Measurements from ENCODE around the gene ZNF488.
A peak's percentile ranks its signal among the peaks of the same experiment; 100 is the strongest.
"Not testable (repeated sequence)": the region's sequence is repeated elsewhere in the genome, so short reads cannot be mapped to it uniquely, and the experiment has no call there.

ZNF488 gene, protein sequence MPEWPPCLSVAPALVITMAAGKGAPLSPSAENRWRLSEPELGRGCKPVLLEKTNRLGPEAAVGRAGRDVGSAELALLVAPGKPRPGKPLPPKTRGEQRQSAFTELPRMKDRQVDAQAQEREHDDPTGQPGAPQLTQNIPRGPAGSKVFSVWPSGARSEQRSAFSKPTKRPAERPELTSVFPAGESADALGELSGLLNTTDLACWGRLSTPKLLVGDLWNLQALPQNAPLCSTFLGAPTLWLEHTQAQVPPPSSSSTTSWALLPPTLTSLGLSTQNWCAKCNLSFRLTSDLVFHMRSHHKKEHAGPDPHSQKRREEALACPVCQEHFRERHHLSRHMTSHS

DNA sequence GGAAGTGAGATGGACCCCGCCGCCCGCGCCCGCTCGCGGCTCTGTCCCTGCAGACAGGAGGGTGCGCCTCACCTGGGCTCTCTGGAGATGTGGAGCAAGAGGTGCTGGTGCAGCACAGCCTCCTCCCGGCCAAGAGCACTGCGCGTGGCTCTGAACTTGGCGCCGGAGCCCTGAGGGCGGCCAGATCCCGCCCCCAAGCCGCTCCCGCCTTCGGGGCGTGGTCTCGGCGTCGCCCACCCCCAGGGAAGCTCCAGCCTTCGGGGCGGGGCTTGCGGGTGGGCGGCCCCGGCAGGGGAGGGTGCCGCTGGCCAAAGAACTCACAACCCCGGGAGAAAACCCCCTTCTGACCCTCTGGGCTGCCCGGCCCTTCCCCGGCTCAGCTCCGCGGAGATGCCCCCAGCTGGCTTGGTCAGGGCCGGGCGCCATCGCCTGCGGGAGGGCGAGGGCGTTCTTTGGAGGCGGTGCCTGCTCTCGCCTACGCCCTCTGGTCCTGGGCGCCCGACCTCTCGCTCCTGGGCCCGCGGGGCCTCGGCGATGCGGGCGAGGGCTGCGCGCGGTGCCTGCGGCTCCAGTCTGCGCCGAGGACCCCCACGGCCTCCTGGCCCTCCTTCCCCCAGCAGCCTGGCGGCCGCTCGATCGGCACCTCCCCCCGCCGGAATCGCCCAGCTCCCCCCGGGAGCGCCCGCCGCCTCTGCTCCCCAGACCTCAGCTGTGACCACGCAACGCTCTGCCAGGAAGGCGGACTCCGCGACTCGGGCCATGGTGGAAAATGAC, at the start of gene ZNF488:
ZNF488 (minus strand) TSS at position 146 of the 774 bp plus-strand sequence. CDS start 15,464 bp downstream, outside the sequence.
- DNase-seq (ENCODE audit: low read depth, low spot score), result peak; percentile 90

DNA sequence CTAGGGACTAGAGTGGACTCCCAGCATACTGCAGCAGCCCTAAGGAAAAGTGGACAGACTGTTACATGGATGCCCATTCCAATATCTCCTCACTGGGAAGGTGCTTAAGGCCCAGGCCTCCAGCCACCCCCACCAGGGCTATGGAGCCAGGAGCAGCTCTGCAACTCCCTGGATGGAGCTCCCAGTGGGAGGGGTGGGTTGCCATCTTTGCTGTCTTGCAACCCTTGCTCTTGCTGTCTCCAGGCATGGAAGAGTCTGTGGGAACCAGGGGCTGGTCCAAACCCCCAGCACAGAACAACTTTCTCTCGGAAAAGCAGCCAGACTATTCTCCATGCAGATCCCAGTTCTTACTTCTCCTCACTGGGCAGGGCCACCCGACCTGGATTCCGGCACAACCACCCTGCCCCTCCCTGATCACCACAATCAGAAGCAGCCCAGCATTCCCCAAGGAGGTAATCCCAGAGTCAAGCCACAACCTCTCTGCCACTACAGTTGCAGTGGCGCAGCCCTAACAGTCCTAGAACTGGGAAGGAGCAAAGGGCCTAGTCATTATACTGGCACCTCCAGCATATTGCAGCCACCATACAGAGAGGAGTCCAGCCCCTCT, 41.8 kb upstream of the ZNF488 start:
- DNase-seq (ENCODE audit: low read depth, low spot score), result no peak

DNA sequence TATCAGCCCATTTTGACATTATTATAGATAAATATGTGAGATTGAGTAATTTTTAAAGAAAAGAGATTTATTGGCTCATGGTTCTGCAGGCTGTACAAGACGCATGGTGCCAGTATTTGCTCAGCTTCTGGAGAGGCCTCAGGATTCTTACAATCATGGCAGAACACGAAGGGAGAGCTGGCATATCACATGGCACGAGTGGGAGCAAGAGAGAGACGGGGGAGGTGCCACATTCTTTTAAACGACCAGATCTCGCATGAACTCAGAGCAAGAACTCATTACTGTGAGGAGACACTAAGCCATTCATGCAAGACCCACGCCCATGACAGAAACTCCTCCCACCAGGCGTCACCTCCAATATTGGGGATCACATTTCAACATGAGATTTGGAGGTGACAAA, 40.1 kb upstream of the ZNF488 start:
- DNase-seq (ENCODE audit: low read depth, low spot score), result no peak

- DNase-seq (ENCODE audit: low read depth, low spot score), result no peak
Measured at GRCh38 chr10:47423476-47423875, 39.4 kb upstream of the ZNF488 start.

GRCh38 chr10:47421057-47421952, 37.2 kb upstream of the ZNF488 start:
- peak; percentile 46 for DNase-seq (ENCODE audit: low read depth, low spot score)

- peak; percentile 48 for DNase-seq (ENCODE audit: low read depth, low spot score)
Measured at GRCh38 chr10:47420305-47421056, 36.4 kb upstream of the ZNF488 start.

GRCh38 chr10:47419421-47419820, 35.3 kb upstream of the ZNF488 start:
- DNase-seq (ENCODE audit: low read depth, low spot score), result no peak

GRCh38 chr10:47418966-47419365, 34.9 kb upstream of the ZNF488 start:
- DNase-seq (ENCODE audit: low read depth, low spot score), result no peak

GRCh38 chr10:47418321-47418720, 34.2 kb upstream of the ZNF488 start:
- DNase-seq (ENCODE audit: low read depth, low spot score), result no peak

GRCh38 chr10:47416305-47417218, 32.5 kb upstream of the ZNF488 start:
- DNase-seq (ENCODE audit: low read depth, low spot score), result not testable (repeated sequence)

DNA sequence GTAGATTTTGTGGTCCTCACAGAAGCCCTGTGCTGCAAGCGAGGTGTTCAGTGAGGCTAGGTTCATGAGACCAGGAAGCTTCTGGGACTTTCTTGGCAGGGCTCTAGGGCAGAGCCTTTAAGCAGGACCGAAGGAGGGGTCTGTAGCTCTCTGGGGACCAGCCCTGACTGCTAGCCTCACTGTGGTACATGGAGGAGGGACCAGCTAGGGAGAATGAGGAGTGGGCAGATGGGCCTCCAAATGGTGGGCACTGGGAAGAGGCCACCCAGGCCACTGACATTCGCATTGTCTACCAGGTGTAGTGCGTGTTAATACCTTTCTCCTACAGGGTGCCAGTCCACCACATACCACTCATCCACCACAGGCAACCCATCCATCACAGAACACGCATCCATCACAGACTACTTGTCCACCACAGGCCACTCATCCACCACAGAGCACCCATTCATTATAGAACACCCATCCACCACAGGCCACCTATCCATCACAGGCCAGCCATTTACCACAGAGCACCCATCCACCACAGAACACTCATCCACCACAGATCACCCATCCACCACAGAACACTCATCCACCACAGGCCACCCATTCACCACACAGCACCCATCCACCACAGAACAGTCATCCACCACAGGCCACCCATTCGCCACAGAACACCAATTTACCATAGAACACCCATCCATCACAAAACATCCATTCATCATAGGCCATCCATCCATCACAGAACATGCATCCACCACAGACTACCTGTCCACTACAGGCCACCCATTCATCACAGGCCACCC, 31.6 kb upstream of the ZNF488 start:
- DNase-seq (ENCODE audit: low read depth, low spot score), result no peak

DNA sequence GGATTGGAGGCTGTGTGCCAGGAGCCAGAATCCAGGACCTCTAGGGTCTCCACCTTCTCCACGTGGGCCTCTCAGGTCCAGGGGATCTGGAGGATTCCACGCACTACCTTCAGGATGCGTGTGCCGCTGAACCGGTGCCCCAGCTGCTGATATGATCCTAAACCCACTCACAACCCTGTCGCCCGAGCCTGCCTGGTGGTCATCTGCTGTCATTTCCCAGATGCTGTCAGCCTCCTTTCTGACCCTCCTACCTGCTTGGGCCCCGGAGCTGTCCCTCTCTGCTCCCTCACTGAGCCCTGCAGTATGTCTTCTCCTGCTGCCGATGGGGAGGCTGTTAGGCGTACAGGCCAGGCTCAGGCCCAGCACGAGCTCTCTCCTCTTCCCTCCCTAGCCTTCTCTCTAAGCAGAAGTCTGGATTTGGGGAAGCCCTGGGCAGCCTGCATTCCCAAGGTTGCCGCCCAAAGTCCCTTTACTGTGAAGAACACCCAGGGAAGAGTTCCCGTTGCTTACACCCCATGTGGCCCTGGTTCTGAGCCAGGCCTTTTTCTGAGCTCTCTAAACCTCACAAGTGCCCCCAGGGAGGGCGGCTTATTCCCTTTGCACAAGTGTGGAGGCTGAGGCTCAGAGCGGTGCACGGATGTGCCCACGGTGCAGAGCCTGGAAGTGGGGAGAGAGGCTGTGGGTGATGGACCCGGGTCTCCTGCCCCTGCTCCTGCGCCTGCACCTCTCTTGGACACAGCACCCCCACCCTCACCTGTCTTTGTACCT, 30.8 kb upstream of the ZNF488 start:
- DNase-seq (ENCODE audit: low read depth, low spot score), result no peak

DNA sequence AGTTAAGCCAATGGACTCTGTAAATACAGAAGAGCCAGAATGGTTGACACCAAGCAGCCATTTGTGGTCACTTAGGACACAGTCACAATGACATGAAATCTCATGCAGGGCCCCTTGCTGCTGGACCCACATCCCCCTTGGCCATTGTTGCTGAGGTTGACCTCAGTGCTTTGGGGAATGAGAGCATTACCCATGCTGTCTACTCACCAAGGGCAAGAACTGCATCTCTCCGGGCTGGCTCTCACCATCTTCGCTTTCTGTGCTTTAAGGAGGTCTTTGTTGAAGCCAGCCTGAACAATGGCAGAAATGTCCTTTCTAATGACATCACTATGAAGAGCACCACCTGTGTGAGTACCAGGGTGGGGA, 30.1 kb upstream of the ZNF488 start:
- DNase-seq (ENCODE audit: low read depth, low spot score), result no peak

- no peak for DNase-seq (ENCODE audit: low read depth, low spot score)
Measured at GRCh38 chr10:47413531-47414226, 29.6 kb upstream of the ZNF488 start.

DNA sequence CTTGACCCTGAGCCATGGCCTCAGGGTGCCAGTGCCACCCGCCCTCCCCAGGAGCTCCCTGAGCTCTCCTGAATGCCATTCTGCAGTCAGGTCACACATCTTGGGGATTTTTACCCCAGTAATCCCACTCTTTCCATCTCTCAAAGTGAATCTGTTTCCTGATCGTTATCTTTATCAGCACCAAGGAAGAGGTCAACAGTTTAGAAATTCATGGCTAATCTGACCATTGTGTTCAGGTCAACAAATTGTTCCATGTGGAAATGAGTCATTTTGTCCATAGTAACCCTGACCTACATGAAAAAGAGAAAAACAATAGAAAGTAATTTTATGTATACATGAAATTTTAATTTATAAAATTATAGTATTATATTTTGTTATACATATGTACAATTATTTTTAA, 28.8 kb upstream of the ZNF488 start:
- no peak for DNase-seq (ENCODE audit: low read depth, low spot score)

GRCh38 chr10:47412177-47412730, 28.2 kb upstream of the ZNF488 start:
- no peak for DNase-seq (ENCODE audit: low read depth, low spot score)

GRCh38 chr10:47410862-47411261, 26.8 kb upstream of the ZNF488 start:
- DNase-seq (ENCODE audit: low read depth, low spot score), result no peak
